ENCODE results near the gene CAAP1.
"Not testable (repeated sequence)": the region's sequence is repeated elsewhere in the genome, so short reads cannot be mapped to it uniquely, and the experiment has no call there.

Gene CAAP1

GRCh38 chr9:26833792-26834191 lies 58.8 kb downstream of the CAAP1 start:
- no peak for DNase-seq (ENCODE audit: low read depth)

DNA sequence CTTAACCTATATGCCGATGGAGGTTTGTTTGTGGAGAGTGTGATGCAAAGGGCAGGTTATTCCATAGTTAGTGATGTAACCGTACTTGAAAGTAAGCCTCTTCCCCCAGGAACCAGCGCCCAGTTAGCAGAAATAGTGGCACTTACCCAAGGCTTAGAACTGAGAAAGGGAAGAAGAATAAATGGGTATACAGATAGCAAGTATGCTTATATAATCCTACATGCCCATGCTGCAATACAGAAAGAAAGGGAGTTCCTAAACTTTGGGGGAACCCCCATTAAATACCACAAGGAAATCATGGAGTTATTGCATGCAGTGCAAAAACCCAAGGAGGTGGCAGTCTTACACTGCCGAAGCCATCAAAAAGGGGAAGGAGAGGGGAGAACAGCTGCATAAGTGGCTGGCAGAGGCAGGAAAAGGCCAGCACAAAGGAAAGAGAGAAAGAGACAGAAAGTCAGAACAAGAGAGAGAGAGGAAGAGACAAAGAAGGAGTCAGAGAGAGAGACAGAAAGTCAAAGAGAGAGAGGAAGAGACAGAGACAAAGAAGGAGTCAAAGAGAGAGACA lies 64.1 kb downstream of the CAAP1 start:
- not testable (repeated sequence) for DNase-seq (ENCODE audit: low read depth)

- no peak for DNase-seq (ENCODE audit: low read depth)
Measured at GRCh38 chr9:26814799-26815198, 77.8 kb downstream of the CAAP1 start.

GRCh38 chr9:26813247-26813646 lies 79.4 kb downstream of the CAAP1 start:
- no peak for DNase-seq (ENCODE audit: low read depth)

GRCh38 chr9:26812217-26812616 lies 80.4 kb downstream of the CAAP1 start:
- no peak for DNase-seq (ENCODE audit: low read depth)

DNA sequence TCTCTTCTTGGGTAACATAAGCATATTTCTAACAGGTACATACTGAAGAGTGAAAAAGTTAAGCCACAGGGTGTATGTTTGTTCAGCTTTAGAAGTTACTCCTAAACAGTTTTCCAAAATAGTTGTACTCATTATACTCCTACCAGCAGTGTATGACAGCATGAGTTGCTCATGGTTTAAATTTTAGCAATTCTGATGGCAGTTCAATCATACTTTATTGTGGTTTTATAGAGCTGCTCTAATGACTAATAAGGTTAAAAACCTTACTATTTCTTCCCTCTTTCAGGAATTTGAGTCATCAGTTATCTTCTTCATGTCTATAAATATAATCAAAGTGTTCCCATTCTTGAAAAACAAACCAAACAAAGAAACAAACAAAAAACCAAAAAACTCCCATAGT lies 81.5 kb downstream of the CAAP1 start:
- no peak for DNase-seq (ENCODE audit: low read depth)

GRCh38 chr9:26809795-26810194 lies 82.8 kb downstream of the CAAP1 start:
- DNase-seq (ENCODE audit: low read depth): peak; percentile 89

GRCh38 chr9:26807161-26807560 lies 85.4 kb downstream of the CAAP1 start:
- no peak for DNase-seq (ENCODE audit: low read depth)

GRCh38 chr9:26802921-26803320 lies 89.7 kb downstream of the CAAP1 start:
- DNase-seq (ENCODE audit: low read depth): no peak

GRCh38 chr9:26801772-26802171 lies 90.8 kb downstream of the CAAP1 start:
- no peak for DNase-seq (ENCODE audit: low read depth)

DNA sequence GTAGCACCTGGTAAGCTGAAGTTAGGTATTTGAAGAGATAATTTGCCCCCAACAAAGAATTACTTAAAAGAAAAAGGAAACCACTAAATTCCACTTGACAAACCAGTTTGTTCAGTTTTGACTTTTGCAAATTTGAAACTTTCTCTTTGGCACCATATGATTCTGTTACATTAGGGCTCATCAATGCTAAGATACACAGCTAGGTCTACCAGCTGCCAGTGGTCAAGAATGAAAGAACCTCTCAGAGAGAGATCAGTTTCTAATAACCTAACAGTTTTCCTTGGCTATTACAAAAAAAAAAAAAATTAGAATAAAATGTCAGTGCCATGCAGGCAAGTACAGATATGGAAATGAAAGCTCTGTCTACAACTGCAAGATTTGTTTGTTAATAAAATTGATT lies 92.3 kb downstream of the CAAP1 start:
- no peak for DNase-seq (ENCODE audit: low read depth)

DNA sequence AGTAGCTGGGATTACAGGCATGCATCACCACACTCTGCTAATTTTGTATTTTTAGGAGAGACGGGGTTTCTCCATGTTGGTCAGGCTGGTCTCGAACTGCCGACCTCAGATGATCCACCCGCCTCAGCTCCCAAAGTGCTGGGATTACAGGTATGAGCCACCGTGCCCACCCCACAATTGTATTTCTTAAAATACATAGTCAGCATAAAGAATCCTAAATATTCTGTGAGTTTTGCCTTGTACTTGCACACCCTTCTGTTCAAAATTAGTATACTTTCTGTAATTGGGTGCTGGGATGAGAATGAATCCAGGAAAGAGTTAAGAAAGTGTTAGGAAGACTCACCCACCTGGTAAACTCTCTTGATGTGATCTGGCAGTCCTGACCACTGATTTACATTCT lies 101.3 kb downstream of the CAAP1 start:
- no peak for DNase-seq (ENCODE audit: low read depth)

All from stromal cell of bone marrow (primary cell).